ENCODE data around the gene OSBPL3.

Gene OSBPL3

DNA sequence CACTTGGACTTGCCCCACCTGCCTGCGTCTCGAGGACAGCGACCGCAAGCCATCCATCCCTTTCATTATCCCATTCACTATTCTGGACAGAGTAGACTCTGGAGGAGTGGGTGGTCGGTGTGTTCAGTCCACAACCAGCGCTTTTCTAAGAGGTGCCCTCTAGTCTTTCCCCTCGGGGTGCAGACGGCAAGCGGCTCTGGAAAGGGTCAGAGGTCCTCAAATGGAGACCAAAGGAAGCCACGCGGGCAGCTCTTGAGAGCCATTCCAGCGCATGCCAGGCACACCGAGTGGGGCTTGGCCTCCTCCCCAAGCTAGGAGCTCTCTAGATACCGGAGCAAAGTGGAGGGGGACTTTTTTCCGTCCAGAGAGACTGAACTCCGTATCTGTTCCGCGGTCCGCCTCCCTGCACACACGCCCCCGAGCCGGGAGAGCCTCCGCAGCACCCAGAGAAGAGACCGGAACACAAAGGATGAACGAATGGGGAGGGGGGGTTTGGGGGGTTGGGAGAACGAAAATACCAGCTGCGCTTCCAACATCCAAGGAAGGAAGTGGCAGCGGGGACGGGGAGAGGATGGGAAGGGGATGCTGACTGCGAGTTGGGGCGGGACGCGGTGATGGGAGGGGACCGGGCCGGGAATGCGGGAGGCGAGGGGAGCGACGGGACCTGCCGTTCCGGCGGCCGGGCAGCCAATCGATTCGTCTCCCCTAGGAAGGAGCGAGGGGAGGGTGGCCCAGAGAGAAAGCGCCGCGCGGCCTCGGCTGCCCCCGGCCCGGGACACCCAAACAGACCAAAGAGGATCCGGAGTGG, 223.2 kb downstream of the OSBPL3 start:
- peak; percentile 37 for DNase-seq

DNA sequence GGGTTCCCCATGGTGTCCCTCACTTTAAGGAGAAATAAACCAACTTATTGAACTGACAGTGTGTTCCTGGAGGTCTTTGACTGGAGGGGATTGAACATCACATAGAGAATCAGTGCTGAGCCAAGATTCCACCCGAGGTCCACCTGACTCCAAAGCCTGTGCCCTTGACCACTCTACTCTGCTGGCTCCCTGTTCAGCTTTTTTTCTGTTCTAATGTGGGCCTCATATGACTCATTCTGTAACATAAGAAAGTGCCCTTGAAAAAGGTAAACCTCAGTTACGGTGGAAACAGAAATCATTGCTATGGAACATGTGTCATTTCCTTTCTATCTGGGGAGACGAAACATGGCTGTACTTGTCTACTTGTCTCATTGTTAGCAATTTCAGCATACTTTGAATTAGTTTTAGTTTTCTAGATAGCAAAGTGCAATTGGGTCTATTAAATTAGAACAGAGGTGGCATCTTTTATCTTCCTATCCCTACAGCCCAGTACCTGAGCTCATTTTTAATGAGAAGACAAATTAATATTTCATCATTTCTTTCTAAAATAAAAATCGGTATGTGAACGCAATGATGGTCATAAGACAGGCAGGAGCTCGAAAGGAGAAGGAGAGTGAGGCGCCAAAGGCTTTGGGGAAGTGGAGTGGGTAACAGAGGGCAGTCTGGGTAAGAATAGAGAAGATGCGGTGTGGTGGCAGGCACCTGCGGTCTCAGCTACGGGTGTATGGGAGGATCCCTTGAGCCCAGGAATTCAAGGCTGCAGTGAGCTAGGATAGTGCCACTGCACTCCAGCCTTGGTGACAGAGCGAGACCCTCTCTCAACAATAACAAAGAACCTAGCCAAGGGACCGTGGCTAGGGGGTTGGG, 224.2 kb downstream of the OSBPL3 start:
- no peak for DNase-seq

DNA sequence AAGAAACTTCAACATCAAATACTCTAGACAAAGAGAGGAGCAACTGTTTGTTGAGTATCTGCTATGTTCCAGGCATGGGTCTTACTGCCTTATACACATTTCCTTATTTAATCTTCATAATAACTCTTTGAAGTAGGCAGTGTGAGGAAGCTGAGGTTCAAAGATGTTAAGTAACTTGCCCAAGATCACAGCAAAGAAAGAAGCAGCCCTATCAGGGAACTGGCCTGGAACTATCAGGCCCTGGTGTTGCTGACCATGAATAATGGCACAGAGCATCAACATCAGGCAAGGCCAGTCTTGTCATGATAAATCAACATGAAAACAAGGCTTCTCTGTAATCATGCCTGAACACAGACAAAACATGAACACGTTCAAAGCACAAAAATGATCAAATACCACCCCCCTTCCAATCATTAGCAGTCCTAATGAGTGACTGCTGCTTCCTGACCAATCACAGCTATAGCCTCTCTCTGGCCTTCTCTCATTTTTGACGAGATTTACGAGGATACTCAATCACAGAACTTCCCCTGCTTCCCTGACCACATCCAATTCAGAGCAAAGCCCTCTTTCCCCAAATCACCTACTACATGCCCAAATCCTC, 225.0 kb downstream of the OSBPL3 start:
- no peak for DNase-seq

DNA sequence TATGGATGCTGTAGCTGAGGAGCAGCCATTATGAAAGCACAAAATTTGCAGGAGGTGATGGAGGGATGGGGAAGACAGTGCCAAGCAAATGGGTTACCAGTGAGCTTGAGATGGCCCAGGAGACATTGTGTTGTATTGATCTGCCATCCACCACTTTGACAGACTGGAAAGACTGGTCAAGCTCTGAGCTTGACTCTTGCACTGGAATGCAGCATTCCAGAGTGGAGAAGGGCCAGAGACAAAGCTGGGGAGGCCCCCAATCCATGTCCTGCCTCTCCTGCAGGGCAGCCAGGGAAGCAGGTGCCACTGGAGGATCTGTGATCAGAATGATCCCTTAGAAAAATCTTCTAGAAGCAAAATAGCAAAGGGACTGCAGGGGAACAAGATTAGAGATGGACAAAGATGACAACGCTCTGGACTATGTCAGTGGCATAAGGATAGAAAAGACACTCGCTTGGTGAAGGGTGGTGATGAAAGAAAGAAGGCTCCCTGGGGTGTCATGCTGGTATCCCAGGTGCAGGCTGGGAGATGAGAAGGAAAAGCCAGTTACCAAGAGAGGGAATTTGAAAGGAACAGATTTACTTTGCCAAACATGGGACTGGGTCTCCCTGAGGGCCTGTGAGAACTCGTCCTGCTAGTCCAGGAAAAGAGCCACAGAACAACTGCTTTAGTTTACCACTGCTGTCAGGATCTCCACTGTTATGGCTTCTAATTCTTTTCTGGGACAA, 227.7 kb downstream of the OSBPL3 start:
- DNase-seq, result no peak

DNA sequence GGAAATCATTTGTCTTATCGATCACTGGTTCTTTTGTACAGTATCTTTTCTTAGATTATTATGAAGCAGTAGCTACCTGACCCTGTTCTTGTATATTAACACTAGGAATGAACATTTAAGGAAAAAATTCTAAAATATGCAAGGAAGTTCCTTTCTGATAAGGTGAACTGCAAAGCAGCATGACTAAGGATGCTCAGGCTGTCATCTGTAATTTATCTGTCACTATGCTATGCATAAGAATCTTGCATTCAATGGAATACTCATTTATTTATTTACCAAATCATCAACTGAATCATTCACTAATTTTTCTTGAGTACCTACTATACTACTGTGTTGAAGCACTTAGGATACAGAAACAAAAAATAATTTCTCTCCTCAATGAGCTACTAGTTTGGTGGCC, 228.5 kb downstream of the OSBPL3 start:
- no peak for DNase-seq

DNA sequence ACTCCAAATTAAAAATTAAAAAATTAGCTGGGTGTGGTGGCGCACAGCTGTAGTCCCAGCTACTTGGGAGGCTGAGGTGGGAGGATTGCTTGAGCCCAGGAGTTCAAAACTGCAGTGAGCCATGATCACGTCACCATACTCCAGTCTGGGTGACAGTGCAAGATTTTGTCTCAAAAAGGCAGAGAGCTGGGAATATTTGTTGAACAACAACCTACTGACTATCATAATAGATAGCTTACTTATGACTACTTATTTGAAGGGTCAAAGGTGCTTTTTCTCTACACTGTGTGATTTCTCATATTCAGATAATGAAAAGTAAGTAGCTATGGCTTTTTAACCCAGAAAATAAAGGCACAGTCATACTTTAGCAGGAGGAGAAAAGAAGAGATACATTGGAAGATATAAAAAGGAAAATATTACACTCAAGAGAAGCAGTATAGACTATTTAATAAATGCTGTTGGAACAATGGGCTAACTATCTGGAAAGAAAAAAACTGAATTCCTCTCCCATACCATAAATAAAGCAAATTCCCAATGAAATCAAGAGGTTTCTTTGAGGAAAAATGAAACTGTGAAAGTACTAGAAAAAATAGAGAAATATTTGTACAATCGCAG, 229.4 kb downstream of the OSBPL3 start:
- no peak for DNase-seq

DNA sequence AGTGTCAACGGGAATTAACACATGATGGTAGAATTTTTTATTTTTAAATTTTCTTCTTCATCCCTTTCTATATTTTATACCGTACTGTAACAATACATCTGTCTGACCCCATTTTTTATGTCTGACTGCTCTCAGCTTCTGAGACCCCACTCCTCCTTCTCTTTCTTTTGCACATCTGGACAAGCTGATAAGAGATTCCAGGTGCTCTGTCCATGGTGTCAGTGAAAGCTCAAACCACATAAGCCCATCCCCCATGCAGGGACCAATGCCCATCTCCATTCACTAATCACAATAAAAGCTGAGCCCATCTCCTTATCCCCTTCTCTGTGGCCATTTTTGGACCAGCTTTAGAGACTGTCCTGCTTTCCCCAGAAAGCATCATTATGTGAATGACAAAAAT, 231.5 kb downstream of the OSBPL3 start:
- DNase-seq, result no peak

All from NCI-H82 (cell line).